SHP77 treated with DMSO at 0.1 percent for 48 hours (cell line): ENCODE measurements around the gene HTR4.
"Not testable (repeated sequence)": the region's sequence is repeated elsewhere in the genome, so short reads cannot be mapped to it uniquely, and the experiment has no call there.

Experiments used
- DNase-seq: peaks from one replicate; lab custom pipeline; 2025; lab: John Stamatoyannopoulos, UW

HTR4 gene

GRCh38 chr5:148474025-148474511, 180.3 kb downstream of the HTR4 start:
- DNase-seq, result no peak

DNA sequence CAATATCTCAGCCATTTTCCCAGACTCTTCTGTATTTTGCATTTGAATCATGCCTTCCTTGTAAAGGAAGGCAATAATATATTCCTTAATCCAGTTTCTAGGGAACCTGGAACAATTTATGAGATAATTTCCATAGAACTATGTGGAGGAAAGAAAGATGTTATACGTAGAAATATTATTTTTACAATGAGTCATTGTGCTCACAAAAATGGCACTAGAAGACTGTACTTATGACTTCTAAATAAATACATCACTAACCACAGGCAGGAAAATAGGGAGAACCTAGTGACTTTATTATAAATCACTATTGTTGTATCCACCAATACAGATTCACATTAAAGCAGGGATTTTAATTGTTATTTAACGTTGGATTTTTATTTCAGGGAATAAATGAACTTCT, 182.9 kb downstream of the HTR4 start:
- DNase-seq, result no peak

DNA sequence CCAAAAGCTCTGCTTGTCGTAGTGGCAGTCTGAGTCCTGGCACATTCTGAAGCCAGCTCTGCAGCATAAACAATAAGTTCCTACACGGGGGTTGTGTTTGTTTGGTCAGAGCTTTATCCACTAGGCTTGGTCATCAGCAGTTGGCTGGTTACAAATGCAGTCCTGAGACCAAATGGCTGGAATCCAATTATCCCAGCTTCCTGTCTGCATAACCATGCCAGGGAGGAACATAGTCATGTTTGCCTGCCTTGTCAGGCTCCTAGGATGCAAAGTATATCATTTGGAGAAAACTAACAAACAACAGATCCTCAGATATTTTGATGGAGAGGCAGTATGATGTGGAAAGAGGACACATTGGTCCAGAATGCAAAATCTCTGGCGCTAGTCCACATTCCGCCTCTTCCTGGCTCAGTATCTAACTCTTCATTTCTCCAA, 184.8 kb downstream of the HTR4 start:
- no peak for DNase-seq

DNA sequence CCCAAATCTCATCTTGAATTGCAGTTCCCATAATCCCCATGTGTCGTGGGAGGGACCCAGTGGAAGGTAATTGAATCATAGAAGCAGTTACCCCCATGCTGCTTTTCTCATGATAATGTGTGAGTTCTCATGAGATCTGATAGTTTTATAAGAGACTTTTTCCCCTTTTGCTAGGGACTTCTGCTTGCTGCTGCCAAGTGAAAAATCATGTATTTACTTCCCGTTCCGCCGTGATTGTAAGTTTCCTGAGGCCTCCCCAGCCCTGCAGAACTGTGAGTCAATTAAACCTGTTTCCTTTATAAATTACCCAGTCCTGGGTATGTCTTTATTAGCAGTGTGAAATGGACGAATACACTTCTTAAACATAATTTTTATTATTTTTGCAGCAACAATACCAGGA, 185.6 kb downstream of the HTR4 start:
- not testable (repeated sequence) for DNase-seq

DNA sequence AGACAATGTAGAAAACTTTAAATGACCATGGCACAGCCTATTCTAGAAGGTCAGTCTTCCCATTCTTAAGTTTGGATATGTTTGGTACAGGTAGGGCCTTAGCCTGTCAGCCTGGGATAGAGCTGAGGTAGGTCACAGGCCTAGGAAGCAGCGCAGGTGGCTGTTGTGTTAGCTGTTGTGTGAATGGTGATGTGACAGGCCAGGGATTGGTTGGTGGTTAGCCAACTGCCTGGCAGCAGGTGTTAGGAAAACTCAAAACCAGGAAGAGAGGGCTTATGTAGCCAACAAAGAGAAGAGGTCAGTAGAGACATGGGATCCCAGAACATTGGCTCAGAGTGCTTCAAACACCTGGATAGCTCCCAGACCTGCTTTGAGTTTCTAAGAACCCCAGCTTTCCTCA, 186.4 kb downstream of the HTR4 start:
- DNase-seq, result no peak

- no peak for DNase-seq
These were observed 188.1 kb downstream of the HTR4 start for GRCh38 chr5:148466236-148466580.

DNA sequence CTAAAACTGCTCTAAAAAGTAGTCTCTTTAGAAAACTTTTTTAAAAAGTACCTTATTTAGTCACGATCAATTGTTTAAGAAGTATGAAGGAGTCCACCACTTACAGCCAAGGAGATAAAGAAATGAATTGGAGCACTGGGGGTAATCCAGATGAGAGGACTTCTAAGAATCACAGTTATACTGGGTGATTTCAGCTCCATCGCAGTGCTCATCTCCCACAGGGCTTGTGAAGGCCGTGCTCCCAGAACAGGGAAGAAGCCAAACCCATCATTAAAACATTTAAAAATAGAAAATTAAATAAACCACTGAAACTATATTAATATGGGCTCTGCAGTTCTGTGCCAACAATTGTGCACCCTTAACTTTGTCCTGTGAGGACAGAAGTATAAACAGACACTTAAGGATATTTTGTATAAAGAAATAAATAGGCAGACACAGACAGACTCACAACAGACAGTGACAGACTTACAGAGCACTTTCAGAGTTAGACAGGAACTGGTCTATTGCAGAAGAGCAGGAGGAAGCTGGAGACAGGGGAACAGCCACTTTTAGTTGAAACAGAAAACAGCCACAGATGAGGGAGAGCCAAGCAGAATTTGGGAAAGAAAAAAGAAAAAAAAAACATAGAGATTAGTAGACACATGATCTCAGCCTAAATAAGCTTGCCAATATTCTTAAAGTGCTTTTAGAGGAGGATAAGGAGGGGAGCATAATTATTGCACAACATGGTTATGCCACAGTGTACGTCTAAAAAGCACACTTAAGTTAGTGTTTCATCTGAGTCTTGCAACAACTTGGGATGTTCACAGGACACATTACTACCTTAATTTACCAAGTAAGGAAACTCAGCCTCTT, 188.7 kb downstream of the HTR4 start:
- no peak for DNase-seq

GRCh38 chr5:148459669-148460068, 194.7 kb downstream of the HTR4 start:
- no peak for DNase-seq

DNA sequence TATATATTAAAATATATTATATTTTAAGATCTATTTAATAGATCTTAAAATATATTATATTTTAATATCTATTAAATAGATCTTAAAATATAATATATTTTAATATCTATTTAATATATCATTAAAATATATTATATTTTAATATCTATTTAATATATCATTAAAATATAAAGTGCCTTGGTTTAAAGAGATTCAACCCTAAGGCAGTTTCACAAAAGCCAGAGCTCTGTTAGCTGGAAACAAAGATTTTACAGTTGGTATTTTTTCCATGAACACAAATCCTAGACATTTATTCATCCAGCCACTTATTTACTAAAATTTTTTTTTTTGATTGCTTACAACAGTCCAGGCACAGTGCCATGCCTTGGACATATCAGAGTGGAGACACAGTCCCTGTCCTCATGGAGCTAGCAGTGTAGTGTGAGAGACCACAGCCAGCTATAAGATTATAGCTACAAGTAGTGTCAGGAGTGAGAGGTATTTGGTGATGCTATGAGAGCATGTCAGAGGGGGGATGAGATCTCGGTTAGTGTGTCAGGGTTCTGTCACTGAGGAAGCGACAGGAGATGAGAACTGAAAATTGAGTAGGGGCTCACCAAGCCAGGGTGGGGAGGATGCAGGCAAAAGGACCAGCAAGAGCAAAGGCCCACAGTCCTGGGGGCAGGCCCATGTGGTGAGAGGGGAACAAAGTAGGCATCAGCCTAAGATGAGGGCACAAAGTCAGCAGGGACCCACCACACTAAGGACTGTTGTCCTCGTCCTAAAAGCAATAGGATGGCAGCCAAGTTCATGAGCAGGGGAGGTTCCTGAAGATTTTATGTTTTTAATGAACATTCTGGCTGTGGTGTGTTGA, 196.1 kb downstream of the HTR4 start:
- DNase-seq, result no peak

GRCh38 chr5:148457183-148457620, 197.1 kb downstream of the HTR4 start:
- no peak for DNase-seq

- DNase-seq, result no peak
These were observed 199.1 kb downstream of the HTR4 start for GRCh38 chr5:148455185-148455584.

- DNase-seq, result no peak
These were observed 199.8 kb downstream of the HTR4 start for GRCh38 chr5:148454576-148454975.

GRCh38 chr5:148452499-148453193, 201.7 kb downstream of the HTR4 start:
- DNase-seq, result no peak

DNA sequence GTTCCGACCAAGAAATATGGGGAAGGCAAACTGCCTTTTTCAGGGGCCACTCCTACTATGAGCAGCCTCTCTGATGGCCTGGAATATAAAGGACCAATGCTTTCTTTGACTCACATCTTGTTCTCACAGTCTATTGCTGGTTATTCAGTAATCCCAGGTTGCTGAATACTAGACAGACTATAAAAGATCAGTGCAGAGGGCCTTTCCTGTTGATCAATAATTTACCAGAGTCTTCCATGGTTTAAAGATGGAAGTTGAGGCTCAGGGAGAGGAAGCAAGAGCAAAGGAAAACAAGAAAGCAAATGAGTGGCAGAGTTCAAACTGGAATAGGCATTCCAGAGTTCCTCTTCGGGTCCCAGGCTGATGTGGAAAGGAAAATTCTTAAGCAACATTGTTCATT, 207.7 kb downstream of the HTR4 start:
- DNase-seq, result no peak

DNA sequence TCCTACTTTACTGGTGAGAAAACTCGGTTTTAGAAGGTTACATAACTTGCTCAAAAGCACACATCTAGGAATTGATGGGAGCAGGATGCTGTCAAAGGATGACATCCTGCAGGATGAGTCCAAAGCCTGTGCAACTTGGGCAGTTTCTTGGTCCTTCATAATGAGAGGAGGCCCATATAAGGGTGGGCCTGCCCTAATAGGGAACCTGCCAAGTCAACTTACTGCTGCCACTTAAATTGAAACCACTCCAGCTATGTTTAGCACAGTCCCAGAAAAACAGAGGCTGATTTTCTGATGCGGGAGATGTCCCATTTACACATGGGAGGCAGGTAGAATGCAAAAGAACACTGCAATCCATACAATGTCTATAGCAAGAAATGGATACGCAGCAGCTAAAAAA, 208.7 kb downstream of the HTR4 start:
- DNase-seq, result no peak

DNA sequence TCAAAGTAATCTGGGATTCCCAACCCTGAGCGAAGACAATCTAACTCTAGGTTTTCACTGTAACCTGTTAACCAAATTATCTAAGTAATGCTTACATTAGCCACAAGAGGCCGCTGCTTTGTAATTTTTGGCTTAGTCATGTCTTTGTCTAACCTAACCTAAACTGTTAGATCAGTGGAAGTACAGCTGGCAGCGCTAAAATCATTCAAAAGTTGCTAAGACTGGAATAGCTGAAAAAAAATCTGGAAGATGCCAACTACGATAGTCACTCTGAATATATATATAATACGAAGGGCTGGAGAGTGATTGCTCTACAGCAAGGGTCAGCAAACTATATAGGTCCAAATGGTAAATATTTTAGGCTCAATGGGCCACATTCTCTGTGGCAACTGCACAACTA, 210.3 kb downstream of the HTR4 start:
- DNase-seq, result peak; percentile 22

- DNase-seq, result no peak
These were observed 211.1 kb downstream of the HTR4 start for GRCh38 chr5:148443241-148443640.

- DNase-seq, result no peak
These were observed 215.4 kb downstream of the HTR4 start for GRCh38 chr5:148438933-148439332.

GRCh38 chr5:148437249-148437648, 217.1 kb downstream of the HTR4 start:
- no peak for DNase-seq

DNA sequence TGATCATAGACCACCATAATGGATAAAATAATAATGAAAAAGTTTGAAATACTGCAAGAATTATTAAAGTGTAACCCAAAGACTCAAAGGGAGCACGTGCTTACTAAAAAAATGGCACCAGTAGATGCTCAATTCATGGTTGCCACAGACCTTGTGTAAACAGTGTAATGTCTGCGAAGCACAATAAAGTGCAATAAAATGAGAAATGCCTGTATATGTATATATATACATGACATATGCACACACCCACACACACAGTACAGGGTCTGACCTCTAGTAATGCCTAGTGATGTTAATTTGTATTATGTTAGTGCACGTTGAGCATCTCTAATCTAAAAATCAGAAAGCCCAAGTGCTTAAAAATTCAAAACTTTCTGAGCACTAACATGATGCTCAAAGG, 218.3 kb downstream of the HTR4 start:
- no peak for DNase-seq

DNA sequence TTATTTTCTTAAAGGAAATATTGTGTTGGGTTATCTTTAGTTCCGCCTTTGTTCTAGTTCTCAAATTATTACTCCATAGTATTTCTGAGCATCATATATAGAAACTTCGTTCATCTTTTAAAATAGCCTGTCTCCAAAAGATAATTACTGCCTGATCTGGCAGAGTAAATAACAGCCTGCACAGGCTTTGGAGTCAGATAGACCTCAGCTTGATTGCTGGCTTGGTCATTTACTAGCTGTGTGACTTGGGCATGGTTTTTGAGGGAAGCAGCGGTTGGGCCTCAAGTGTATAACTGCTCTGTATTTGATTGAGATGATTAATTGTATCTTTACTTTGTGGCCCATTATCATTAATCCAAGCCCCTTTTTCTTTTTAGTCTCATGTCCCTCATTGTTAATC, 220.5 kb downstream of the HTR4 start:
- DNase-seq, result no peak
